GM12873 (cell line): ENCODE data around the gene CAP1.

Source experiments
- CTCF ChIP-seq: IDR thresholded peaks from 2 replicates; pipeline ENCODE4 v1.5.1; 2012; ENCODE audit warnings: low read depth, mild to moderate bottlenecking, moderate library complexity, low read length, control low read depth; ENCODE audit not compliant: insufficient read depth; ENCODE audit errors: missing control alignments

Gene CAP1

GRCh38 chr1:40034869-40035268 is 5.7 kb upstream of the CAP1 start:
- peak; percentile 19 for TF ChIP-seq CTCF

- no peak for TF ChIP-seq CTCF
Observed at GRCh38 chr1:40036574-40036973, 4.0 kb upstream of the CAP1 start.

GRCh38 chr1:40038697-40039096 is 1.8 kb upstream of the CAP1 start:
- no peak for TF ChIP-seq CTCF

GRCh38 chr1:40039245-40039756 is 1.2 kb upstream of the CAP1 start:
- no peak for TF ChIP-seq CTCF

- no peak for TF ChIP-seq CTCF
Observed at GRCh38 chr1:40039757-40040510, 595 bp upstream of the CAP1 start.

- TF ChIP-seq CTCF, result no peak
Observed at GRCh38 chr1:40041466-40041838, 923 bp downstream of the CAP1 start.

- TF ChIP-seq CTCF, result no peak
Observed at GRCh38 chr1:40042341-40042740, 1.8 kb downstream of the CAP1 start.
